IPS-20b (cell line): ENCODE data around the gene ACVR2B.
"Not testable (repeated sequence)": the region's sequence is repeated elsewhere in the genome, so short reads cannot be mapped to it uniquely, and the experiment has no call there.

ENCODE experiments used
- H3K27ac ChIP-seq: one replicate; pipeline ENCODE4 v1.5.1; 2013; ENCODE audit warnings: low read length
- H3K27me3 ChIP-seq: 2 replicates; pipeline ENCODE4 v1.6.1; 2013; ENCODE audit warnings: mild to moderate bottlenecking, low read length, inconsistent platforms; ENCODE audit not compliant: insufficient read depth
- H3K36me3 ChIP-seq: 2 replicates; pipeline ENCODE4 v1.6.1; 2013; ENCODE audit warnings: low read depth, mild to moderate bottlenecking, inconsistent platforms, low read length, moderate library complexity; ENCODE audit not compliant: insufficient read depth
- H3K4me1 ChIP-seq: 2 replicates; pipeline ENCODE4 v1.6.1; 2013; ENCODE audit warnings: mild to moderate bottlenecking, control low read depth, inconsistent platforms, low read length, moderate library complexity; ENCODE audit not compliant: insufficient read depth
- H3K4me3 ChIP-seq: 2 replicates; pipeline ENCODE4 v1.5.1; 2013; ENCODE audit warnings: mild to moderate bottlenecking, low read length, inconsistent platforms
- H3K9ac ChIP-seq: 2 replicates; pipeline ENCODE4 v1.6.1; 2013; ENCODE audit warnings: low read depth, mild to moderate bottlenecking, inconsistent platforms, low read length, moderate library complexity
- H3K9me3 ChIP-seq: 2 replicates; pipeline ENCODE4 v1.6.1; 2013; ENCODE audit warnings: mild to moderate bottlenecking, low read depth, low read length, inconsistent platforms; ENCODE audit not compliant: insufficient read depth

Gene ACVR2B

GRCh38 chr3:38453075-38453912 lies at the start of gene ACVR2B:
Gene ACVR2B, plus strand, starts transcription at chr3:38453890. Its CDS starts 433 bp downstream, at chr3:38454323.
- Histone ChIP-seq H3K36me3 (no peaks in the 10 kb centered on the region), H3K9me3 (no peaks in the 10 kb centered on the region), H3K9ac (peak within 1 kb of the TSS; percentile 100), H3K27ac (peak within 1 kb of the TSS; percentile 94), H3K4me3 (peak within 1 kb of the TSS; percentile 93), H3K27me3 (no peaks in the 10 kb centered on the region), H3K4me1 (peaks cover 17% of the 10 kb centered on the region)

- H3K36me3 ChIP-seq: peaks cover 33% of the 10 kb centered on the region
- peaks cover 18% of the 10 kb centered on the region for H3K9me3 ChIP-seq
- H3K9ac ChIP-seq: no peak overlapping the region
- no peaks in the 10 kb centered on the region for H3K4me1 ChIP-seq
- H3K27ac ChIP-seq: no peak overlapping the region
- no peak overlapping the region for H3K4me3 ChIP-seq
- H3K27me3 ChIP-seq: no peaks in the 10 kb centered on the region
These were observed 49.4 kb upstream of the ACVR2B start for GRCh38 chr3:38404286-38404685.

- H3K9ac ChIP-seq: no peak overlapping the region
- H3K27ac ChIP-seq: no peak overlapping the region
- no peaks in the 10 kb centered on the region for H3K27me3 ChIP-seq
- H3K4me1 ChIP-seq: no peaks in the 10 kb centered on the region
- H3K9me3 ChIP-seq: peaks cover 4% of the 10 kb centered on the region; the same call in 1 of the 2 replicates
- H3K4me3 ChIP-seq: no peak overlapping the region
- H3K36me3 ChIP-seq: no peaks in the 10 kb centered on the region
These were observed 42.1 kb upstream of the ACVR2B start for GRCh38 chr3:38411591-38411990.

- peaks cover 23% of the 10 kb centered on the region for H3K4me1 ChIP-seq
- not testable (repeated sequence) for H3K27ac ChIP-seq, H3K9ac ChIP-seq, H3K36me3 ChIP-seq, H3K9me3 ChIP-seq, H3K27me3 ChIP-seq, H3K4me3 ChIP-seq
These were observed 32.9 kb upstream of the ACVR2B start for GRCh38 chr3:38420758-38421157.

GRCh38 chr3:38421679-38422336 lies 31.9 kb upstream of the ACVR2B start:
- H3K4me3 ChIP-seq: 0 out of 2 replicates have a peak overlapping the region, but pooled peaks have one; percentile 26
- no peaks in the 10 kb centered on the region for H3K9me3 ChIP-seq
- peaks cover 23% of the 10 kb centered on the region for H3K4me1 ChIP-seq
- H3K27me3 ChIP-seq: no peaks in the 10 kb centered on the region
- H3K36me3 ChIP-seq: no peaks in the 10 kb centered on the region
- H3K9ac ChIP-seq: peak overlapping the region; percentile 42; the same call in 1 of the 2 replicates
- no peak overlapping the region for H3K27ac ChIP-seq

GRCh38 chr3:38426798-38427426 lies 26.8 kb upstream of the ACVR2B start:
- H3K27ac ChIP-seq, H3K4me3 ChIP-seq, H3K9ac ChIP-seq, H3K36me3 ChIP-seq, H3K4me1 ChIP-seq, H3K27me3 ChIP-seq, H3K9me3 ChIP-seq: not testable (repeated sequence)

GRCh38 chr3:38432871-38433658 lies 20.6 kb upstream of the ACVR2B start:
- not testable (repeated sequence) for H3K4me1 ChIP-seq
- H3K9me3 ChIP-seq: peaks cover 64% of the 10 kb centered on the region

GRCh38 chr3:38433661-38434060 lies 20.0 kb upstream of the ACVR2B start:
- not testable (repeated sequence) for H3K36me3 ChIP-seq, H3K27ac ChIP-seq, H3K4me1 ChIP-seq, H3K4me3 ChIP-seq, H3K9ac ChIP-seq, H3K27me3 ChIP-seq
- peaks cover 70% of the 10 kb centered on the region for H3K9me3 ChIP-seq

More at GRCh38 chr3:38432871-38433658, 20.6 kb upstream of the ACVR2B start:
- not testable (repeated sequence) for H3K9ac ChIP-seq, H3K27me3 ChIP-seq, H3K4me3 ChIP-seq, H3K36me3 ChIP-seq, H3K27ac ChIP-seq

GRCh38 chr3:38438436-38439069 lies 15.1 kb upstream of the ACVR2B start:
- not testable (repeated sequence) for H3K27me3 ChIP-seq, H3K36me3 ChIP-seq, H3K4me1 ChIP-seq, H3K4me3 ChIP-seq, H3K27ac ChIP-seq, H3K9ac ChIP-seq
- peaks cover 54% of the 10 kb centered on the region for H3K9me3 ChIP-seq

- not testable (repeated sequence) for H3K36me3 ChIP-seq, H3K4me1 ChIP-seq, H3K27me3 ChIP-seq, H3K4me3 ChIP-seq, H3K9ac ChIP-seq, H3K27ac ChIP-seq
- H3K9me3 ChIP-seq: peaks cover 11% of the 10 kb centered on the region; the same call in 1 of the 2 replicates
These were observed 10.5 kb upstream of the ACVR2B start for GRCh38 chr3:38443205-38443604.
